Urinary bladder (tissue), 4 donors: ENCODE results near the gene NME3. TPM values are rescaled to one million over a fixed set of nuclear protein-coding genes. Genes with fewer than 3 reads are reported as not detected.

Experiments
- DNase-seq: peaks from one replicate; pipeline ENCODE4 v3.0.0-alpha.2; 2015; ENCODE audit errors: extremely low spot score
- H3K27ac ChIP-seq: one replicate; pipeline ENCODE4 v1.5.1; 2013; ENCODE audit warnings: low read depth, mild to moderate bottlenecking, moderate library complexity
- H3K36me3 ChIP-seq: one replicate; pipeline ENCODE4 v1.6.1; 2013; ENCODE audit warnings: mild to moderate bottlenecking, moderate library complexity; ENCODE audit not compliant: insufficient read depth
- H3K4me1 ChIP-seq: one replicate; pipeline ENCODE4 v1.6.1; 2013; ENCODE audit warnings: mild to moderate bottlenecking, moderate library complexity; ENCODE audit not compliant: insufficient read depth
- H3K4me3 ChIP-seq: one replicate; pipeline ENCODE4 v1.5.1; 2013; ENCODE audit warnings: low read depth, low read length
- WGBS: extraction: QIAGEN DNeasy Blood & Tissue Kit; methylation state at CpG from one replicate; pipeline ENCODE4 v1.1.7; 2013; 5-methylcytosine and 5-hydroxymethylcytosine counted together
- polyA plus RNA-seq: library from polyadenylated mRNA; stranded (reverse); fragments of 200-250 nt; gene quantifications from one replicate; pipeline ENCODE4 v1.2.3, GENCODE V29; 2013
- total RNA-seq: library from RNA; depleted of rRNA; stranded (reverse); fragments of >200 nt; gene quantifications from one replicate; pipeline ENCODE4 v1.2.3, GENCODE V29; 2014
- donor health status: healthy with polysubstance abuse.
- donor health status: healthy.

Gene NME3
- total and polyA plus RNA-seq, 2 donors, result 19.1 to 121 TPM

GRCh38 chr16:1764971-1765370 is 6.4 kb downstream of the NME3 start:
- no peak for DNase-seq
- H3K36me3 ChIP-seq, result peaks cover 7% of the 10 kb centered on the region
- 91% methylated on average over 21 of the region's 21 CpGs for WGBS
- no peak overlapping the region for H3K27ac ChIP-seq
- H3K4me1 ChIP-seq, result no peaks in the 10 kb centered on the region
- H3K4me3 ChIP-seq, result no peak overlapping the region

GRCh38 chr16:1763521-1764511 is 7.5 kb downstream of the NME3 start:
- H3K27ac ChIP-seq, result no peak overlapping the region
- no peak for DNase-seq
- H3K4me3 ChIP-seq, result no peak overlapping the region
- 66% methylated on average over 81 of the region's 81 CpGs for WGBS
- no peaks in the 10 kb centered on the region for H3K4me1 ChIP-seq
- H3K36me3 ChIP-seq, result peaks cover 7% of the 10 kb centered on the region

GRCh38 chr16:1762879-1763520 is 8.3 kb downstream of the NME3 start:
- Histone ChIP-seq H3K4me3 (no peak overlapping the region), H3K4me1 (no peaks in the 10 kb centered on the region), H3K36me3 (peaks cover 7% of the 10 kb centered on the region), H3K27ac (no peak overlapping the region)
- no peak for DNase-seq
- WGBS, result 86% methylated on average over 24 of the region's 24 CpGs

- H3K27ac ChIP-seq, result no peak overlapping the region
- H3K36me3 ChIP-seq, result peaks cover 7% of the 10 kb centered on the region
- WGBS, result 86% methylated on average over 30 of the region's 30 CpGs
Measured at GRCh38 chr16:1762196-1762878, 9.0 kb downstream of the NME3 start.

GRCh38 chr16:1761751-1762150 is 9.6 kb downstream of the NME3 start:
- no peak overlapping the region for H3K4me3 ChIP-seq
- H3K4me1 ChIP-seq, result no peaks in the 10 kb centered on the region
- no peak for DNase-seq
- 93% methylated on average over 15 of the region's 15 CpGs for WGBS
- H3K27ac ChIP-seq, result no peak overlapping the region
- H3K36me3 ChIP-seq, result peaks cover 7% of the 10 kb centered on the region

More at GRCh38 chr16:1762196-1762878, 9.0 kb downstream of the NME3 start:
- DNase-seq, result no peak
- Histone ChIP-seq H3K4me1 (no peaks in the 10 kb centered on the region), H3K4me3 (no peak overlapping the region)

- 85% methylated on average over 15 of the region's 15 CpGs for WGBS
- H3K4me3 ChIP-seq, result no peak overlapping the region
- H3K27ac ChIP-seq, result no peak overlapping the region
- no peaks in the 10 kb centered on the region for H3K4me1 ChIP-seq
- DNase-seq, result no peak
- peaks cover 7% of the 10 kb centered on the region for H3K36me3 ChIP-seq
Measured at GRCh38 chr16:1760911-1761310, 10.4 kb downstream of the NME3 start.

- Histone ChIP-seq H3K4me1 (no peaks in the 10 kb centered on the region), H3K4me3 (no peak overlapping the region), H3K36me3 (peaks cover 3% of the 10 kb centered on the region), H3K27ac (no peak overlapping the region)
- no peak for DNase-seq
- WGBS, result 95% methylated on average over 21 of the region's 21 CpGs
Measured at GRCh38 chr16:1759511-1759910, 11.8 kb downstream of the NME3 start.

GRCh38 chr16:1758923-1759322 is 12.4 kb downstream of the NME3 start:
- Histone ChIP-seq H3K4me3 (no peak overlapping the region), H3K4me1 (no peaks in the 10 kb centered on the region), H3K27ac (no peak overlapping the region), H3K36me3 (peaks cover 3% of the 10 kb centered on the region)
- WGBS, result 89% methylated on average over 18 of the region's 18 CpGs
- no peak for DNase-seq

GRCh38 chr16:1757714-1758461 is 13.5 kb downstream of the NME3 start:
- no peak for DNase-seq
- Histone ChIP-seq H3K27ac (no peak overlapping the region), H3K36me3 (peaks cover 3% of the 10 kb centered on the region), H3K4me3 (no peak overlapping the region), H3K4me1 (no peaks in the 10 kb centered on the region)
- 94% methylated on average over 37 of the region's 37 CpGs for WGBS

GRCh38 chr16:1754204-1754603 is 17.1 kb downstream of the NME3 start:
- Histone ChIP-seq H3K4me1 (no peaks in the 10 kb centered on the region), H3K27ac (no peak overlapping the region), H3K4me3 (no peak overlapping the region), H3K36me3 (no peaks in the 10 kb centered on the region)
- DNase-seq, result no peak
- WGBS, result 95% methylated on average over 12 of the region's 12 CpGs

GRCh38 chr16:1752853-1753252 is 18.5 kb downstream of the NME3 start:
- Histone ChIP-seq H3K27ac (no peak overlapping the region), H3K4me3 (no peak overlapping the region), H3K4me1 (no peaks in the 10 kb centered on the region), H3K36me3 (peaks cover 2% of the 10 kb centered on the region)
- 92% methylated on average over 14 of the region's 14 CpGs for WGBS
- no peak for DNase-seq

- 97% methylated on average over 16 of the region's 16 CpGs for WGBS
- H3K36me3 ChIP-seq, result peaks cover 4% of the 10 kb centered on the region
Measured at GRCh38 chr16:1751946-1752345, 19.4 kb downstream of the NME3 start.

More at GRCh38 chr16:1751946-1752345, 19.4 kb downstream of the NME3 start:
- H3K4me1 ChIP-seq, result no peaks in the 10 kb centered on the region
- H3K4me3 ChIP-seq, result no peak overlapping the region
- DNase-seq, result no peak
- no peak overlapping the region for H3K27ac ChIP-seq
